Measurements from ENCODE around the gene MAGEL2. TPM values are rescaled to one million over a fixed set of nuclear protein-coding genes. Genes with fewer than 3 reads are reported as not detected.

MAGEL2 gene
- total RNA-seq, 1 experiment from 2014 or later = 10.7 TPM

DNA sequence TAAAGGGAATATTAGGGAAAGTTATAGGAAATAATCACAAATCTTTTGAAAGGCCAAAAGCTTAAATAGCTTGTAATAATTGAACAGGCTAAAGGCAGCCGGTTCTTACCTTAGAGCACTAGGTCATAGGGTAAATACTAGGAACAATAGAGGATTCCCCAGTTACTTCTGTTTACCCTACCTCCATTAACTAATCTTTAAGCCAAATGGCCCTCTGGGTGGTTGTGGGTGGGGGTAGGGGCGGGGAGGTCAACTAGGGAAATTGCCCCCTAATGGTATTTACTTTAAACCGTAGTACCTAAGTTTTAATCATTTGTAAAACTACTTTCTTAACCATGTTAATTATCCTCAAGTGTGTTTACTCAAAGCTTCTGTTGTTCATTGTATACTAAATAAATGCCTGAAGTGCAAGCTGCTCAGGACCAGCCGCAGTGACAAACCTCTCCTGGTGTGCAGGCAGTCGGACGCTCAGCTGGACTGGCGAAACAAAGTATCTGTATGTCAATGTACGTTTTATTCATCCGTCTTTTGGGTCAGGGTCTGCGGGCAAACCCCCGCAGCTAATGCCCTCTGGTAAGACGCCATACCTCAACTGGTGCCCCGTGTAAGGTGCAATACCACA is 18.9 kb downstream of the MAGEL2 start:
- peak overlapping the region; percentile 46 for H3K4me3 Mint-ChIP-seq
- ChIA-PET POLR2A (no interaction called here), CTCF (interaction anchor here (0.5 to 2.4 kb wide), 11 partner anchors 10 to 1048 kb away, joined by 3 to 9 read pairs (median 4); no protein-coding TSS in a partner anchor)
- H3K4me1 Mint-ChIP-seq = peaks cover 2% of the 10 kb centered on the region; the same call in 1 of the 2 replicates
- H3K9me3 Mint-ChIP-seq = peaks cover 62% of the 10 kb centered on the region
- ATAC-seq (peak; percentile 48), DNase-seq (ENCODE audit: low spot score) (no peak)
- peaks cover 22% of the 10 kb centered on the region for H3K36me3 Mint-ChIP-seq
- no peak for TF ChIP-seq KAT7 (CRISPR knock-in tag; IDR thresholded peaks at IDR 0.05; ENCODE audit: borderline replicate concordance)
- TF ChIP-seq SP1 (CRISPR knock-in tag; conservative IDR thresholded peaks at IDR 0.05) = no peak
- TF ChIP-seq, protein P1, sequence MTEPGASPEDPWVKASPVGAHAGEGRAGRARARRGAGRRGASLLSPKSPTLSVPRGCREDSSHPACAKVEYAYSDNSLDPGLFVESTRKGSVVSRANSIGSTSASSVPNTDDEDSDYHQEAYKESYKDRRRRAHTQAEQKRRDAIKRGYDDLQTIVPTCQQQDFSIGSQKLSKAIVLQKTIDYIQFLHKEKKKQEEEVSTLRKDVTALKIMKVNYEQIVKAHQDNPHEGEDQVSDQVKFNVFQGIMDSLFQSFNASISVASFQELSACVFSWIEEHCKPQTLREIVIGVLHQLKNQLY (CRISPR knock-in tag; IDR thresholded peaks at IDR 0.05) = no peak
- TF ChIP-seq, protein P2, sequence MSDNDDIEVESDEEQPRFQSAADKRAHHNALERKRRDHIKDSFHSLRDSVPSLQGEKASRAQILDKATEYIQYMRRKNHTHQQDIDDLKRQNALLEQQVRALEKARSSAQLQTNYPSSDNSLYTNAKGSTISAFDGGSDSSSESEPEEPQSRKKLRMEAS (CRISPR knock-in tag; IDR thresholded peaks at IDR 0.05) = no peak
- TF ChIP-seq, protein P3, sequence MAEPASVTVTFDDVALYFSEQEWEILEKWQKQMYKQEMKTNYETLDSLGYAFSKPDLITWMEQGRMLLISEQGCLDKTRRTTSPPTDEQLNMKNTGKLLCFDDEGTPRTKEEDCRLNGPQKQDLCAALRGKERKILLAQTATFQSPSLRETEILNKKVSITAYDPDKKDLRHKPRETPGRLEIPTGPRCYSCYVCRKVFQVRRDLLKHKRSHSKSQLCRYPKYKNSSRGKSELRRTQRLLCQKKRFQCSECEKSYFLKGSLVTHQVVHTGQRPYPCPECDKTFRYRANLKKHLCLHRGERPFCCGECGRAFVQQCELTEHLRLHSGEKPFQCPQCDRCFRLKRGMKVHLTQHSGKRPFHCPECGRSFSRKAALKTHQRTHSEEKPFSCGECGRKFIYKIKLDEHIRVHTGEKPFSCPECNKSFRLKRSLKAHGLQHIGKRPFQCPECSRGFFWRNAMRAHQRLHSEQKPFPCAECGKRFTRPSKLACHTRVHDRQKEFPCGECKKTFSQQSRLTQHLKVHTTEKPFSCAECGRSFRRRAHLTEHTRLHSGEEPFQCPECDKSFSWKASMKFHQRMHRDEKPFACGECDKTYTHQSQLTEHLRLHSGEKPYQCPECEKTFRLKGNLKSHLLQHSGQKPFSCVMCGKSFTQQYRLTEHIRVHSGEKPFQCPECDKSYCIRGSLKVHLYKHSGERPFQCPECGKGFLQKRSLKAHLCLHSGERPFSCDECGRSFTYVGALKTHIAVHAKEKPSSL (CRISPR knock-in tag; conservative IDR thresholded peaks at IDR 0.05) = no peak
- TF ChIP-seq, protein P4, sequence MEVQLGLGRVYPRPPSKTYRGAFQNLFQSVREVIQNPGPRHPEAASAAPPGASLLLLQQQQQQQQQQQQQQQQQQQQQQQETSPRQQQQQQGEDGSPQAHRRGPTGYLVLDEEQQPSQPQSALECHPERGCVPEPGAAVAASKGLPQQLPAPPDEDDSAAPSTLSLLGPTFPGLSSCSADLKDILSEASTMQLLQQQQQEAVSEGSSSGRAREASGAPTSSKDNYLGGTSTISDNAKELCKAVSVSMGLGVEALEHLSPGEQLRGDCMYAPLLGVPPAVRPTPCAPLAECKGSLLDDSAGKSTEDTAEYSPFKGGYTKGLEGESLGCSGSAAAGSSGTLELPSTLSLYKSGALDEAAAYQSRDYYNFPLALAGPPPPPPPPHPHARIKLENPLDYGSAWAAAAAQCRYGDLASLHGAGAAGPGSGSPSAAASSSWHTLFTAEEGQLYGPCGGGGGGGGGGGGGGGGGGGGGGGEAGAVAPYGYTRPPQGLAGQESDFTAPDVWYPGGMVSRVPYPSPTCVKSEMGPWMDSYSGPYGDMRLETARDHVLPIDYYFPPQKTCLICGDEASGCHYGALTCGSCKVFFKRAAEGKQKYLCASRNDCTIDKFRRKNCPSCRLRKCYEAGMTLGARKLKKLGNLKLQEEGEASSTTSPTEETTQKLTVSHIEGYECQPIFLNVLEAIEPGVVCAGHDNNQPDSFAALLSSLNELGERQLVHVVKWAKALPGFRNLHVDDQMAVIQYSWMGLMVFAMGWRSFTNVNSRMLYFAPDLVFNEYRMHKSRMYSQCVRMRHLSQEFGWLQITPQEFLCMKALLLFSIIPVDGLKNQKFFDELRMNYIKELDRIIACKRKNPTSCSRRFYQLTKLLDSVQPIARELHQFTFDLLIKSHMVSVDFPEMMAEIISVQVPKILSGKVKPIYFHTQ (CRISPR knock-in tag; IDR thresholded peaks at IDR 0.05) = no peak
- no peak for TF ChIP-seq FOXP1 (CRISPR knock-in tag; IDR thresholded peaks at IDR 0.05; ENCODE audit: borderline replicate concordance)
- TF ChIP-seq, protein P5, sequence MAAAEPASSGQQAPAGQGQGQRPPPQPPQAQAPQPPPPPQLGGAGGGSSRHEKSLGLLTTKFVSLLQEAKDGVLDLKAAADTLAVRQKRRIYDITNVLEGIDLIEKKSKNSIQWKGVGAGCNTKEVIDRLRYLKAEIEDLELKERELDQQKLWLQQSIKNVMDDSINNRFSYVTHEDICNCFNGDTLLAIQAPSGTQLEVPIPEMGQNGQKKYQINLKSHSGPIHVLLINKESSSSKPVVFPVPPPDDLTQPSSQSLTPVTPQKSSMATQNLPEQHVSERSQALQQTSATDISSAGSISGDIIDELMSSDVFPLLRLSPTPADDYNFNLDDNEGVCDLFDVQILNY (CRISPR knock-in tag; IDR thresholded peaks at IDR 0.05) = no peak
- TF ChIP-seq ZNF219 (CRISPR knock-in tag; IDR thresholded peaks at IDR 0.05; ENCODE audit: borderline replicate concordance) = no peak
- TF ChIP-seq, protein P6, sequence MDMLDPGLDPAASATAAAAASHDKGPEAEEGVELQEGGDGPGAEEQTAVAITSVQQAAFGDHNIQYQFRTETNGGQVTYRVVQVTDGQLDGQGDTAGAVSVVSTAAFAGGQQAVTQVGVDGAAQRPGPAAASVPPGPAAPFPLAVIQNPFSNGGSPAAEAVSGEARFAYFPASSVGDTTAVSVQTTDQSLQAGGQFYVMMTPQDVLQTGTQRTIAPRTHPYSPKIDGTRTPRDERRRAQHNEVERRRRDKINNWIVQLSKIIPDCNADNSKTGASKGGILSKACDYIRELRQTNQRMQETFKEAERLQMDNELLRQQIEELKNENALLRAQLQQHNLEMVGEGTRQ (CRISPR knock-in tag; IDR thresholded peaks at IDR 0.05) = no peak
- TF ChIP-seq ESRRA (CRISPR knock-in tag; IDR thresholded peaks at IDR 0.05; ENCODE audit: borderline replicate concordance) = no peak
- no peak for TF ChIP-seq MXD4 (CRISPR knock-in tag; IDR thresholded peaks at IDR 0.05; ENCODE audit: borderline replicate concordance)
- H3K27ac Mint-ChIP-seq = no peak overlapping the region
- H3K27me3 Mint-ChIP-seq (ENCODE audit: low read depth) = peaks cover 50% of the 10 kb centered on the region

DNA sequence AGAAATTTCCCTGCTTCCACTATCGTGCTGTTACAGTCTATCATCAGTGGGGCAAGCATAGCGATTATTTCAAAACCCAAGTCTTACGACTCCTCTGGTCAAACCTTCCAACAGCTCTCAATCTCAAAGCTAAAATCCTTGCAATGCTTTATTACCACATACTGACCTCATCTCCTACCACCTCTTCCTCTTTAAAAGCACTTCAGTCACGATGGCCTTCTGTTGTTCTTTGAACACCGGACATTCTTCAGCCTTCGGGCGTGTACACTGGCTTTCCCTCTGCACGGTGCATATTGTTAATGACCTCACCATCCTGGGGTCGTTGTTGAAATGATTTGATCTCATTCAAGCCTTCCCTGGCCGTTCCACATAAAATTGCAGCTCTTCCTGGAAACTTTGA is 31.1 kb downstream of the MAGEL2 start:
- DNase-seq (ENCODE audit: low spot score) (no peak), ATAC-seq (no peak)
- H3K36me3 Mint-ChIP-seq = peaks cover 16% of the 10 kb centered on the region
- peaks cover 29% of the 10 kb centered on the region for H3K9me3 Mint-ChIP-seq
- H3K27me3 Mint-ChIP-seq (ENCODE audit: low read depth) = peaks cover 13% of the 10 kb centered on the region
- H3K4me3 Mint-ChIP-seq = no peak overlapping the region
- ChIA-PET CTCF (interaction anchor here (1.2 kb wide), 1 partner anchor 13 kb away, joined by 3 read pairs; no protein-coding TSS in a partner anchor), POLR2A (no interaction called here)
- H3K27ac Mint-ChIP-seq = no peak overlapping the region
- H3K4me1 Mint-ChIP-seq = no peaks in the 10 kb centered on the region
- TF ChIP-seq NFATC4 (CRISPR knock-in tag; IDR thresholded peaks at IDR 0.05) (no peak), EMX1 (CRISPR knock-in tag; IDR thresholded peaks at IDR 0.05) (no peak), ETV6 (CRISPR knock-in tag; IDR thresholded peaks at IDR 0.05) (no peak), SMAD3 (CRISPR knock-in tag; IDR thresholded peaks at IDR 0.05; ENCODE audit: borderline replicate concordance) (no peak)
- TF ChIP-seq, protein P3 (CRISPR knock-in tag; conservative IDR thresholded peaks at IDR 0.05) = no peak
